Stimulated activated CD8-positive, alpha-beta memory T cell treated with anti-CD3 and anti-CD28 coated beads, Interleukin-7, amount 100 ng/mL, for 24 hours (primary cell): ENCODE data around the gene PRAC1.

Source experiments
- DNase-seq: peaks from one replicate; pipeline ENCODE4 v3.0.0-alpha.2; 2020; ENCODE audit warnings: low read depth

Gene PRAC1

DNA sequence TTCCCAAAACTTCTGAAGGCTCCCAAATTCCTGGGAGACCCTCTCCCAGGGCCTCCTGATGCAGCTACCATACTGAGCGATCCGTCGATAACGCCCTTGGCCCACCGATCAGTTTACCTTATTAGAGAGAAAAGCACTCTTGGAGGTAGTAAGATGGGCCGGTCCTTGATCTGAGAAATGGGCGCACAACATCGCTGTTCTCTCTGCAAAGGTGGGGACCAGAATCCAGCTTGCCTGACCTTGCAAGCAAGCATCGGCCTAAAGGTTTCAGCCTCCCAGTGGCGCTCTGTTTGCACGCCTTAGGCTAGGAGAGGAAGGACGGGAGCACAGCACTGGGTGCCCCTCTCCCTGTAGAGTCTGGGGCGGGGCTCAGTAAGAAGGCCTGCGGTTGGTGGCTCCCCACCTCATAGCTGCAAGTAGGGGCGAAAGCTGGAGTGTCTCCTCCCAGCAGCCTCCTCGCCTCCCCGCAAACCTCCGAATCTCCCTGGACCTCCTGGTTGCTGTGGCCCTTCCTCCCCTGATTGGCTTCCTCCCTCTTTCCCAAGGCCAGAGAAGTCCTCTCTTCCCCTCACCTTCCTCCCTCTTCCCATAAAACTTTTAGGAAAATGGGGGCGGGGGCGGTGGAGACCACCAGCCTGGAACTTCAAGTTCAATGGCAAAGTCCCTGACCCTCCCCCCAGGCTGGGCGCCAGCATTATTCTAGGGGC is at the start of gene PRAC1:
TSS of gene PRAC1 (minus strand) at position 318 of the 707 bp plus-strand sequence. CDS start at position 192, 126 bp downstream.
- no peak for DNase-seq

DNA sequence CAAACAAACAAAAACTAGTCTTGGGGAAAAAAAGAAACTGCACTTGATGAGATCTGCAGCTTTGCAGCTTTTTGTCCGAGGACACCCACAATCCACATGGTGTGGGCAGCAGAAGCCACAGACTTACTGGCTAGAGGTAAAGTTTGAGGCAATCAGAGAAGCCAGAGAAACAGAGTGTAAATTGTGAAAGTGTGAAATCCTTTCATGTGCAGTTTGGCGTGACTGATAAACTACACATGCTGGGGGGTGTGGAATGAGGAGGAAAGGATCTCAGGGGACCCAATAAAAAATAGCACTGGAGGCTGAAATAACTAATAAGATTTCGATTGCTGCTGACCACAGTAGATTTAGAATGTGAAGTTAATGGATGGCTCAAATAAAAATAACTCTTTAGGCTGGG is 48.6 kb upstream of the PRAC1 start:
- no peak for DNase-seq

DNA sequence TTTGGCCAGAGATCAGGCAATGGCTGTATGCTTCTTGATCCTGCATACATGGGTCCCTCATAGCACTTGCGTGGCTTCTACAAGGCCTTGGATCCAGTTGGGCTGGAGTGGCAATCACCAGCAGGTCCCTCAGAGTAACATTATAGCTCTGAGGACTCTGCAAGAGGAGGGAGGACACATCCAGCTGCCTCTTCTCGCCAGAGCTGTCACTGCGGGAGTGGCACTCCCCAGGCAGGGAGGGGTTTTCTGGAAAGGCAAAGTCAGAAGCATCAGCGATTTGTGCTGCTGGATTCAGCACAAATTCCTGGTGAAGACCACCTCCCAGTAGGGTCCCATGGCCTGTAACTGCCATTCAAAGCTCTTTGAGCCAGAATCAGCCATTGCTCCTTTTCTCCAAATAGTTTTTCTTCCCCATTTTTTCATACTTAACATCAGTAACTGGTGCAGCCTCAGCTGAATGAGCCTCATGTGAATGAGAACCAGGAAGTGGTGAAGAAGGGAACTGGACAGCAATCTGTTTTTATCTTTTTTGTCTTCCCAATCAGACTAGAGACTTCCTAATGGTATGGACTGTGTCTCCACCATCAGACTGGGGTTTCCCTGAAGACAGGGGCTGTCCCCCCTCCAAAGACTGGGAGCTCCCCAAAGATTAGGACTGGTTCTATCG is 46.8 kb upstream of the PRAC1 start:
- DNase-seq = no peak

- no peak for DNase-seq
Measured at GRCh38 chr17:48767263-48767774, 45.0 kb upstream of the PRAC1 start.

DNA sequence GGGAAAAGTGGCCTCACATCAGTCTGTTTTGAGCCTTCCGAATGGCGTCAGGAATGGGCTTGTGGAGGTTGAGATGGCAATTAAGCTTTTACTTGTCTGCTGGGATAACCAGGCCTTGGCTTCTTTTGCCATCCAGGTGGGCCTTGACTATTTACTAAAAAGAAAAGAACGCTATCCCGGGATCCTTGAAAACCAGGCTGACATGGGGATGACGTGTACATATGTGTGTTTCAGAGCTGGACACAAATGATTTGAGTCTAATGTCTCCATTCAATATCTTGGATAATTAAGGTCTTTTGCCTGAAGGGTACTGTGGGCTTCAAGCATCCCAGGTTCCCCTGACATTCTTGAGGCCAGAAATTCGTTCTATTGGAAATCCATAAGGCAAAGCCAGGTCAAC is 38.8 kb upstream of the PRAC1 start:
- no peak for DNase-seq

DNA sequence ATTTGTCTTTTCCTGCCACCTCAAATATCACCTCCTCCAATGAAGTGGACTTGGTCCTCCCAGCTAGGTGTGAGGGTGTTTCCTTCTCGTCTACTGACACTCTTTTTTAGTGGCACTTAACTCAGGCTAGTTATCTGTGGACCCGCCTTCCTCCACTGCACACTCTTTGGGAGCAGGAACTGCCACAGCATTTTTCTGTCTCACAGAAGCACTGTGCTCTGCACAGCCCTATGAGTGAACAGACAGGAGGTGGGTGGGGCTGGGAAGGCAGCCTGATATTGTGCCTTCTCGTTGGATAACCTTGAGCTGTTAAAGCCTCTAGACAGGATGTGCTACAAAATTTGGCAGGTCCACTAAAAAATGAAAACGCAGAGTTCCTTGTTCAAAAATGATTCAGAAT is 38.1 kb upstream of the PRAC1 start:
- no peak for DNase-seq

DNA sequence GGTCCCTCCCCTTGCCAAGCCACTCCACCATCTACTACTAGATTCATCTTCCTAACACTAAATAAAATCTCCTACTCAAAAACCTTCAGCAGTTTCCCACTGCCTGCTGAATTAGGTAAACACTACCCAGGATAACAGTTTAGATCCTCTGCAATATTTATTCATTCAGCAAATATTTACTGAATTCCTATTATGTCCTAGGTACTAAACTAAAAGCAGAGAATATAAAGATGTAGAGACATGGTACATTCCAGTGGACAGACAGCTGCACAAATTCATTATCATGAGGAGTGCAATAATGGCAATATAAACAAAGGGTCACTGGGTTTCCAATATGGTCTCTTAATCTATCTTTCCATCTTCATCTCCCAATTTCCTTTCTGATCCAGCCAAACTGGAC is 37.0 kb upstream of the PRAC1 start:
- DNase-seq = no peak

GRCh38 chr17:48757524-48757961 is 35.2 kb upstream of the PRAC1 start:
- DNase-seq = no peak

- no peak for DNase-seq
Measured at GRCh38 chr17:48756830-48757251, 34.5 kb upstream of the PRAC1 start.

- DNase-seq = no peak
Measured at GRCh38 chr17:48755356-48755755, 33.0 kb upstream of the PRAC1 start.

- DNase-seq = no peak
Measured at GRCh38 chr17:48754500-48755261, 32.4 kb upstream of the PRAC1 start.

DNA sequence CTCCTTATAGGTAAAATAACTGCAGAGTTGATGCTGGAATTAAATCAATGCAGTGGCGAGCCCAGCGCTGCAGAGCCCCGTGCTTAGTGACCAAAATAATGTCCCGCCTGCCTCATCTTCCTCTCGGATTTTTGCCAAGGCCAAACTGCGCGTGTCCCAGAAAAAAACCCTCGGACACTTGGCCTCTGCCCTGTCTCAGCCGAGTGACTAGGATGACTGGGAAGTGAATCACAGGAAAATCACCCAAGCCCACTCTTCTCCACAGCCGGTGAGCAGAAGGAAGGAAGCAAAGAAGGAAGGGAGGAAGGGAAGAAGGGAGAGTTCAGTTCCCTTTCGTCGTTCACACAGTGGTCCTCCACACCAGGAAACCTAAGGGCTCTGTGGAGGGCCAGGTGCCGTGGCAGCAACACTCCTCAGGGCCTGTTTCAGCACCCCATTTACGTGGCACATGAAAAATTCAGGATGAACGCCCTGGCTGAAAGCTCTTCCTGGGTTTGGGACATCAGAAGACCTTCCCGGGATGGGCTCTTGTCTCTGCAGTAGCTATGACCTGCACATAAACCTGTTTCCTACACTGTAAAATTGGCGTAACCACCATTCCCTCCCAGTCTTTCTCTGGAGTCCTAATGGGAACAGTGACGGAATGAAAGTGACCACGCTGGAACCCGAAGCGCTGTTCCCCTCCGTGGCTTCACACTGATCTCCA is 31.6 kb upstream of the PRAC1 start:
- DNase-seq = no peak

DNA sequence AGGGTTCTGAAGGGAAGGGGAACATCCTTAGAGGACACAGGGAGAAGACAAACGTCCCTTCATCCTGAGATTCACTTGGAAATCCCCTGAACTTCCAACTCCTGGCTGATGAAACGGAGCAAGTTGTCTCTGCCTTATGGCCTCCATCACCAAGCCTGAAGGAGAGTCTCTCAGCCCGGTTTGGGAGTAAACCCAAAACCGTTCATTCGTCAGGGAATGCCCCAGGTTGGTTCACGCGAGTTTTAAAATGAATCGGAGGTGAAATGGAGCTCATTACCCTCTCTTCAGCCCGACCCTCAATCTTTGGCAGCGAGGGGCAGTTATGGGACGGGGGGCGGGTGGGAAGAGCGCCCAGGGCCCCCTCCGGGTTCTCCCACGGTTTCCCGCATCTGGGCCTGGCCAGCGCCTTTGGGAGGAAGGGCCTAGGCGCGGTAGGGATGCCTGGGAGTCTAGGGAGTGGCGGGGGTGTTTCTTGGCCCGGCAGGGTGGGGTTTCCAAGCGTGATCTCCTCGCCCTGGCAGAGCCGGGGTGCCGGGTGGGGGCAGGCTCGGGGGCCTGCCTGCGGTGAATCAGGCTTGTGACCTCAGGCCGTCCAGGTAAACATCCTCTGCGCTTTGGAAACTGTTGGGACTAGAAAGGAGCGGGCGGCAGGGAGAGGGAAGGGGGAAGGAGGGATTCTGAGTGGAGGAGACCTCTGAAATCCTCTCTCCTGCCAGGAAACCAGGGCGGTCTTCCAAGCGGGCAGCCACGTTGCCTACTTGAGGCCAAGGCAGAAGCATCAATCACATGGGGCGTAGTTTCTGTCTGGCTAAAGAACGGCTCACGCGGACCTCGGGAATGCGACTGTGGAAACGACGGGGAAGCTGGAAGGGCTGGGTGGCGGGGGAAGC is 30.3 kb upstream of the PRAC1 start:
- no peak for DNase-seq

DNA sequence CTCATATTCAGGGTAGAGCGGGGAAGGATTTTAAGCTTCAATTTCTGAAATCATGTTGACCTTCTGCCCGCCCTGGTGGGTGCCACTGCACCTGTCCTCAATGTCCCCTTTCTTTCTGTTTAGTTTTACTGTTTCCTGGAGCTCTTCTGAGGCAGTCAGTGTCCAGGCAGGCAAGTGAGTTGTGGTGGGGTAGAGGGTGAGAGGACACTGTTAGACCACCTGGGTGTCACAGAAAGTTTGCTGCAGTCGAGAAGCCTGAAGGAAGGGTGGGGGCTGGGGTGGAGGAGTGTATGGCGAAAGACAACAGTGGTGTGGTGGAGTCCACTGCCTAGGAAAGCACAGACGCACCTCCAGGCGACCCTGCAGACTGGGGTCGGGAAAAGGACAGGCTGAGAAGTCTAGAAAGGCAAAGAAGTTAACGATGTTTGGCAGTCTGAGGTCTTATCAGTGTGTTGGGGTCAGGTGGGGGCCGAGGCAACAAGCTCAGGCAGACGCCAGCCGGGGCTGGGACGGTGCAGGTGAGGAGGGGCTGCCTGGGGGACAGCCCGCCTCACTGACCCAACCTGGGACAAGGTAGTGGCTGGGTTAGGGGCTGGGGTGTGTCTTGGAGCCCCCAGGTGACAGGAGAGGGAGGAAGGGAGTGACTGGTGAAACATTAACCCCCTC is 29.5 kb upstream of the PRAC1 start:
- no peak for DNase-seq

GRCh38 chr17:48751172-48751571 is 28.9 kb upstream of the PRAC1 start:
- no peak for DNase-seq

DNA sequence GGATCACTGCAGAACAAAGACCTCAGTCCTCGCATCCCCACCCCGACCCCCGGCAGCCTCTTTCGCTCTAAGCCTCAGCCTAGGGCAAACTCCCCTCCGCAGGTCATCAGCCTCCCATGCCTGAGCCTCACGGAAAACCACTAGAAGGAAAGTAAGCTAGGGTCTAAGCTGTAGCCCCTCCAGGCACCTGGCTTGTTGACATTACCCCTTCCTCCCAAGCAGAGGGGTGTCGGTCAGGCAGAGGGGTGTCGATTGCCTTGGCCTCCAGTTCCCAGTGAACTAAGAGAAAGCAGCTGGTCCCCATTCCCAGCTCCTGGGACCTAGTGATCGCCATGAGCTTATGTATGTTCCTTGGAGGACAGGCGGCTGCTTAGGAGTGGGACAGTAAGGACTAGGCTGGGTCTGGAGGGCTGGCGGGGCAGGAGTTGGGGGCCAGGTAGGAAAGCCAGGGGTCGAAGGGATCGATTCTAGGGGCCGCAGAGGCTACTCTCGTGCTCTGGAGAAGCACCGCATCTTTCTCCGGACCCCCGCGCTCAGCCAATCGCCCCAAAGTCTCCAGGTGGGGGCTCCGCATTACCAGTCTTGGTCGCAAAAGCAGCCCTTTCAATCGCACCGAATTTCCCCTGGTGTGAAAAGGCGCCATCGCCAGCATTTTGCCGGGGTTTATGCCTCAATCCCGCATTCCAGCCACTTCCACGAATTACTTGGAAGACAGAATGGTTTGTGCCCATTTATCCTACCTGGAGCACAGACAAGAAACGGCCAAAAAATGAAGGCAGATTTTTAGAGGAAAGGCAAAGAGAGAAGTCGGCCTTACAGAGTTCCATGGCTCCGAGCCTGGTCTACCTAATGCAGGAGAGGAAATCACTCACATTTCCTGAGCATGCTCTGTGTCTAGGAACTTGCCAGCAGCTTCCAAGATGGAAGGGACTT is 27.6 kb upstream of the PRAC1 start:
- no peak for DNase-seq

- DNase-seq = no peak
Measured at GRCh38 chr17:48748718-48749566, 26.6 kb upstream of the PRAC1 start.
